D721Med (cell line): Measurements from ENCODE around the gene DENND6B.
"Not testable (repeated sequence)": the region's sequence is repeated elsewhere in the genome, so short reads cannot be mapped to it uniquely, and the experiment has no call there.

ENCODE experiments used
- DNase-seq: peaks from one replicate; pipeline ENCODE4 v3.0.0; 2011; ENCODE audit warnings: low spot score; ENCODE audit not compliant: insufficient read length
- FAIRE-seq: peaks from 2 replicates; lab custom pipeline; 2011; peaks lifted over from hg19 to GRCh38; lab: Jason Lieb, UNC
- CTCF ChIP-seq: IDR thresholded peaks from 2 replicates; pipeline ENCODE4 v1.5.1; 2012; ENCODE audit warnings: mild to moderate bottlenecking, control low read depth; ENCODE audit not compliant: insufficient read depth; ENCODE audit errors: missing control alignments

Gene DENND6B

GRCh38 chr22:50277761-50278160, 49.1 kb downstream of the DENND6B start:
- FAIRE-seq (no peak), DNase-seq (no peak)
- TF ChIP-seq CTCF = no peak

- FAIRE-seq (no peak), DNase-seq (no peak)
- peak; percentile 22 for TF ChIP-seq CTCF
Observed at GRCh38 chr22:50276143-50276542, 50.7 kb downstream of the DENND6B start.

GRCh38 chr22:50275181-50276055, 51.4 kb downstream of the DENND6B start:
- no peak for TF ChIP-seq CTCF
- DNase-seq = no peak
- FAIRE-seq = no peak

- no peak for FAIRE-seq
- no peak for DNase-seq
- no peak for TF ChIP-seq CTCF
Observed at GRCh38 chr22:50274771-50275170, 52.0 kb downstream of the DENND6B start.

- TF ChIP-seq CTCF = peak; percentile 42
- DNase-seq (no peak), FAIRE-seq (no peak)
Observed at GRCh38 chr22:50274311-50274710, 52.5 kb downstream of the DENND6B start.

- not testable (repeated sequence) for FAIRE-seq, DNase-seq
Observed at GRCh38 chr22:50273781-50274180, 53.0 kb downstream of the DENND6B start.

- not testable (repeated sequence) for FAIRE-seq, DNase-seq
Observed at GRCh38 chr22:50273352-50273751, 53.5 kb downstream of the DENND6B start.

GRCh38 chr22:50272044-50272802, 54.6 kb downstream of the DENND6B start:
- no peak for TF ChIP-seq CTCF
- no peak for FAIRE-seq
- no peak for DNase-seq
